Astrocyte (in vitro differentiated cells and primary cell): Measurements from ENCODE around the gene SLX1A. TPM values are rescaled to one million over a fixed set of nuclear protein-coding genes. Genes with fewer than 3 reads are reported as not detected.

Experiments used
- DNase-seq: peaks from one replicate; pipeline ENCODE4 v3.0.0-alpha.2; 2010; ENCODE audit warnings: low read depth
- FAIRE-seq: peaks from 2 replicates; lab custom pipeline; 2011; peaks lifted over from hg19 to GRCh38; lab: Jason Lieb, UNC
- H2AFZ ChIP-seq: 2 replicates; pipeline ENCODE4 v1.6.0; 2012; ENCODE audit warnings: low read depth, low read length, inconsistent platforms
- H3K27ac ChIP-seq: 2 replicates; pipeline ENCODE4 v1.5.1; 2011; ENCODE audit warnings: low read depth, low read length, inconsistent platforms
- H3K27me3 ChIP-seq: 2 replicates; pipeline ENCODE4 v1.6.0; 2011; ENCODE audit warnings: low read length, inconsistent platforms; ENCODE audit not compliant: insufficient read depth
- H3K36me3 ChIP-seq: 2 replicates; pipeline ENCODE4 v1.5.1; 2011; ENCODE audit warnings: low read length, inconsistent platforms; ENCODE audit not compliant: insufficient read depth
- H3K4me1 ChIP-seq: 2 replicates; pipeline ENCODE4 v1.5.1; 2011; ENCODE audit warnings: low read length, inconsistent platforms; ENCODE audit not compliant: insufficient read depth
- H3K4me2 ChIP-seq: 2 replicates; pipeline ENCODE4 v1.6.0; 2012; ENCODE audit warnings: low read length, inconsistent platforms
- H3K4me3 ChIP-seq: 2 replicates; pipeline ENCODE4 v1.5.1; 2011; ENCODE audit warnings: low read depth, mild to moderate bottlenecking, low read length, inconsistent platforms; ENCODE audit not compliant: insufficient read depth
- H3K79me2 ChIP-seq: 2 replicates; pipeline ENCODE4 v1.6.0; 2012; ENCODE audit warnings: mild to moderate bottlenecking, low read length, inconsistent platforms; ENCODE audit not compliant: insufficient read depth
- H3K9ac ChIP-seq: 2 replicates; pipeline ENCODE4 v1.6.0; 2012; ENCODE audit warnings: mild to moderate bottlenecking, low read length, inconsistent platforms
- H3K9me3 ChIP-seq: 2 replicates; pipeline ENCODE4 v1.5.1; 2012; ENCODE audit warnings: low read depth, mild to moderate bottlenecking, low read length, inconsistent platforms; ENCODE audit not compliant: insufficient read depth
- H4K20me1 ChIP-seq: 2 replicates; pipeline ENCODE4 v1.6.0; 2012; ENCODE audit warnings: low read length, inconsistent platforms; ENCODE audit not compliant: insufficient read depth
- H3K27ac Mint-ChIP-seq: one replicate; pipeline ENCODE4 v1.8.0; 2021; ENCODE audit warnings: mild to moderate bottlenecking, mixed read lengths; ENCODE audit not compliant: unreplicated experiment
- H3K27me3 Mint-ChIP-seq: one replicate; pipeline ENCODE4 v1.8.0; 2021; ENCODE audit warnings: low read depth, mixed read lengths; ENCODE audit not compliant: unreplicated experiment
- H3K36me3 Mint-ChIP-seq: one replicate; pipeline ENCODE4 v1.8.0; 2021; ENCODE audit warnings: low read depth, mixed read lengths; ENCODE audit not compliant: unreplicated experiment
- H3K4me1 Mint-ChIP-seq: one replicate; pipeline ENCODE4 v1.8.0; 2021; ENCODE audit warnings: low read depth, mixed read lengths; ENCODE audit not compliant: unreplicated experiment
- H3K4me3 Mint-ChIP-seq: one replicate; pipeline ENCODE4 v1.8.0; 2021; ENCODE audit warnings: mild to moderate bottlenecking, moderate library complexity, mixed read lengths; ENCODE audit not compliant: unreplicated experiment
- H3K9me3 Mint-ChIP-seq: one replicate; pipeline ENCODE4 v1.8.0; 2021; ENCODE audit warnings: mild to moderate bottlenecking, mixed read lengths; ENCODE audit not compliant: unreplicated experiment
- CTCF ChIP-seq: IDR thresholded peaks from 2 replicates; pipeline ENCODE4 v1.5.1; 2011; ENCODE audit warnings: low read depth, mild to moderate bottlenecking, inconsistent platforms, low read length, moderate library complexity; ENCODE audit not compliant: insufficient read depth
- EZH2 ChIP-seq: IDR thresholded peaks from 2 replicates; pipeline ENCODE4 v1.6.1; 2012; ENCODE audit warnings: mild to moderate bottlenecking, low read length, inconsistent platforms; ENCODE audit not compliant: insufficient read depth
- total RNA-seq: library from RNA; stranded (reverse); gene quantifications from 2 replicates; pipeline ENCODE4 v1.2.1, GENCODE V29; 2021

Gene SLX1A
- total RNA-seq, 1 donor from 2014 or later, result 10.9 TPM

- H3K4me1 ChIP-seq, result no peaks in the 10 kb centered on the region
- no peak overlapping the region for H3K4me3 ChIP-seq
- H3K27ac ChIP-seq, result no peak overlapping the region
- H3K36me3 ChIP-seq, result no peaks in the 10 kb centered on the region
- Mint-ChIP-seq H3K4me3 (no peak overlapping the region), H3K27me3 (no peaks in the 10 kb centered on the region), H3K27ac (no peak overlapping the region), H3K36me3 (no peaks in the 10 kb centered on the region), H3K9me3 (peaks cover 8% of the 10 kb centered on the region), H3K4me1 (no peaks in the 10 kb centered on the region)
- no peaks in the 10 kb centered on the region for H3K27me3 ChIP-seq
- H4K20me1 ChIP-seq, result no peaks in the 10 kb centered on the region
- no peak for TF ChIP-seq CTCF
- no peak for TF ChIP-seq EZH2
- DNase-seq (no peak), FAIRE-seq (no peak)
- H3K9me3 ChIP-seq, result no peaks in the 10 kb centered on the region
- no peak overlapping the region for H2AFZ ChIP-seq
- H3K9ac ChIP-seq, result no peak overlapping the region
- no peak overlapping the region for H3K4me2 ChIP-seq
- H3K79me2 ChIP-seq, result no peaks in the 10 kb centered on the region
Observed at GRCh38 chr16:30155188-30155587, 38.5 kb upstream of the SLX1A start.

- Histone ChIP-seq H3K4me1 (no peaks in the 10 kb centered on the region), H4K20me1 (no peaks in the 10 kb centered on the region), H3K4me3 (no peak overlapping the region), H3K4me2 (no peak overlapping the region), H3K27me3 (no peaks in the 10 kb centered on the region), H3K9ac (no peak overlapping the region), H3K36me3 (no peaks in the 10 kb centered on the region), H3K27ac (no peak overlapping the region), H3K9me3 (no peaks in the 10 kb centered on the region), H3K79me2 (no peaks in the 10 kb centered on the region), H2AFZ (no peak overlapping the region)
- TF ChIP-seq EZH2 (no peak), CTCF (no peak)
- Mint-ChIP-seq H3K4me1 (no peaks in the 10 kb centered on the region), H3K9me3 (peaks cover 3% of the 10 kb centered on the region), H3K4me3 (no peak overlapping the region), H3K36me3 (no peaks in the 10 kb centered on the region), H3K27me3 (no peaks in the 10 kb centered on the region), H3K27ac (no peak overlapping the region)
- FAIRE-seq (no peak), DNase-seq (no peak)
Observed at GRCh38 chr16:30157214-30157613, 36.5 kb upstream of the SLX1A start.

GRCh38 chr16:30163538-30163937, 30.1 kb upstream of the SLX1A start:
- H2AFZ ChIP-seq, result no peak overlapping the region
- H3K4me2 ChIP-seq, result no peak overlapping the region
- FAIRE-seq (no peak), DNase-seq (no peak)
- no peaks in the 10 kb centered on the region for H3K36me3 ChIP-seq
- H3K36me3 Mint-ChIP-seq, result no peaks in the 10 kb centered on the region
- H3K4me3 Mint-ChIP-seq, result no peak overlapping the region
- TF ChIP-seq EZH2, result no peak
- TF ChIP-seq CTCF, result no peak
- no peaks in the 10 kb centered on the region for H3K27me3 ChIP-seq
- H3K27ac ChIP-seq, result no peak overlapping the region
- H4K20me1 ChIP-seq, result no peaks in the 10 kb centered on the region
- no peak overlapping the region for H3K9ac ChIP-seq
- peaks cover 14% of the 10 kb centered on the region for H3K27me3 Mint-ChIP-seq
- H3K4me1 ChIP-seq, result no peaks in the 10 kb centered on the region
- no peaks in the 10 kb centered on the region for H3K9me3 ChIP-seq
- H3K79me2 ChIP-seq, result no peaks in the 10 kb centered on the region
- peaks cover 2% of the 10 kb centered on the region for H3K9me3 Mint-ChIP-seq
- no peaks in the 10 kb centered on the region for H3K4me1 Mint-ChIP-seq
- no peak overlapping the region for H3K4me3 ChIP-seq
- no peak overlapping the region for H3K27ac Mint-ChIP-seq
